MCF 10A (cell line): ENCODE data around the gene PSMD13. TPM values are rescaled to one million over a fixed set of nuclear protein-coding genes. Genes with fewer than 3 reads are reported as not detected.

Experiments
- BruUV-seq: library from RNA; stranded (reverse); fragments of 400-500 nt; replicated peaks from 2 replicates; lab custom pipeline; 2021; lab: Mats Ljungman, UMichigan
- CTCF ChIA-PET: fragments of 300-600 bp; sonication (Branson Sonifier 250); formaldehyde crosslinking; extraction: SDS; loops from one replicate; lab custom pipeline; 2021; ENCODE audit warnings: antibody characterized with exemption, inconsistent platforms; lab: Yijun Ruan, JAX
- POLR2A ChIA-PET: fragments of 300-600, 350-650 bp; sonication (Branson Sonifier 250); formaldehyde crosslinking; extraction: SDS; loops from one replicate; lab custom pipeline; 2020; ENCODE audit warnings: antibody characterized with exemption, inconsistent platforms; lab: Yijun Ruan, JAX
- DNase-seq: peaks from one replicate; pipeline ENCODE4 v3.0.0-alpha.2; 2018; ENCODE audit not compliant: unreplicated experiment
- H3K27ac Mint-ChIP-seq: one replicate; pipeline ENCODE4 v1.8.0; 2022; ENCODE audit warnings: mild to moderate bottlenecking, low read depth, mixed read lengths; ENCODE audit not compliant: unreplicated experiment
- H3K27me3 Mint-ChIP-seq: one replicate; pipeline ENCODE4 v1.8.0; 2022; ENCODE audit warnings: mixed read lengths; ENCODE audit not compliant: insufficient read depth, unreplicated experiment
- H3K36me3 Mint-ChIP-seq: one replicate; pipeline ENCODE4 v1.8.0; 2022; ENCODE audit warnings: mild to moderate bottlenecking, moderate library complexity, mixed read lengths; ENCODE audit not compliant: insufficient read depth, unreplicated experiment
- H3K4me1 Mint-ChIP-seq: one replicate; pipeline ENCODE4 v1.8.0; 2022; ENCODE audit warnings: mixed read lengths; ENCODE audit not compliant: insufficient read depth, unreplicated experiment
- H3K4me3 Mint-ChIP-seq: one replicate; pipeline ENCODE4 v1.8.0; 2022; ENCODE audit warnings: mild to moderate bottlenecking, moderate library complexity, mixed read lengths; ENCODE audit not compliant: unreplicated experiment
- H3K9me3 Mint-ChIP-seq: one replicate; pipeline ENCODE4 v1.8.0; 2022; ENCODE audit warnings: mixed read lengths; ENCODE audit not compliant: unreplicated experiment
- CTCF ChIP-seq: fragments of 200-600 bp; IDR thresholded peaks from one replicate; pipeline ENCODE4 v1.8.0; 2022; ENCODE audit warnings: antibody characterized with exemption, mild to moderate bottlenecking; ENCODE audit not compliant: unreplicated experiment
- intact Hi-C: fragments of 100-400 bp; cut with micrococcal nuclease; formaldehyde crosslinking; loops from 2 replicates; pipeline ENCODE4 v1.14.1; 2022
- total RNA-seq: library from RNA; stranded (reverse); gene quantifications from 2 replicates; pipeline ENCODE4 v1.2.3, GENCODE V29; 2022

PSMD13 gene
- total RNA-seq, 1 experiment from 2014 or later, result 103 TPM

GRCh38 chr11:255816-256215 lies 19.0 kb downstream of the PSMD13 start:
- H3K9me3 Mint-ChIP-seq, result peaks cover 3% of the 10 kb centered on the region
- H3K27ac Mint-ChIP-seq, result no peak overlapping the region
- DNase-seq, result no peak
- ChIA-PET POLR2A (no interaction called here), CTCF (interaction anchor here (0.6 kb wide), 1 partner anchor 52 kb away, joined by 3 read pairs; the partner anchor contains the start of gene IFITM2)
- no peaks in the 10 kb centered on the region for H3K4me1 Mint-ChIP-seq
- no TSS peak for BruUV-seq
- H3K4me3 Mint-ChIP-seq, result no peak overlapping the region
- TF ChIP-seq CTCF, result no peak
- peaks cover 11% of the 10 kb centered on the region for H3K27me3 Mint-ChIP-seq
- peaks cover 33% of the 10 kb centered on the region for H3K36me3 Mint-ChIP-seq
- intact Hi-C loops, result no loop called here

- peaks cover 8% of the 10 kb centered on the region for H3K9me3 Mint-ChIP-seq
- no peak for TF ChIP-seq CTCF
- H3K4me1 Mint-ChIP-seq, result no peaks in the 10 kb centered on the region
- H3K27me3 Mint-ChIP-seq, result peaks cover 11% of the 10 kb centered on the region
- peaks cover 19% of the 10 kb centered on the region for H3K36me3 Mint-ChIP-seq
- no peak overlapping the region for H3K27ac Mint-ChIP-seq
- BruUV-seq, result no TSS peak
- intact Hi-C loops, result no loop called here
- no peak overlapping the region for H3K4me3 Mint-ChIP-seq
- no peak for DNase-seq
- ChIA-PET CTCF (no interaction called here), POLR2A (interaction anchor here (0.7 to 0.8 kb wide), 2 partner anchors 21 to 60 kb away, joined by 3 read pairs; partner anchors contain the start of gene SIRT3)
Observed at GRCh38 chr11:256952-257737, 20.4 kb downstream of the PSMD13 start.

GRCh38 chr11:257766-258493 lies 21.2 kb downstream of the PSMD13 start:
- no TSS peak for BruUV-seq
- Mint-ChIP-seq H3K4me3 (no peak overlapping the region), H3K27ac (no peak overlapping the region), H3K36me3 (peaks cover 12% of the 10 kb centered on the region), H3K9me3 (peaks cover 8% of the 10 kb centered on the region), H3K4me1 (no peaks in the 10 kb centered on the region), H3K27me3 (peaks cover 11% of the 10 kb centered on the region)
- CTCF ChIA-PET, result interaction anchor here (1.4 to 4.0 kb wide), 3 partner anchors 7 to 107 kb away, joined by 4 to 24 read pairs (median 4); no protein-coding TSS in a partner anchor
- no peak for DNase-seq
- intact Hi-C loops, result no loop called here
- TF ChIP-seq CTCF, result peak; percentile 19
- POLR2A ChIA-PET, result interaction anchor here (0.7 to 1.0 kb wide), 5 partner anchors 14 to 505 kb away, joined by 3 to 5 read pairs (median 3); partner anchors contain the start of gene SIRT3

GRCh38 chr11:259413-259812 lies 22.6 kb downstream of the PSMD13 start:
- Mint-ChIP-seq H3K27ac (no peak overlapping the region), H3K4me1 (no peaks in the 10 kb centered on the region), H3K4me3 (no peak overlapping the region), H3K9me3 (peaks cover 8% of the 10 kb centered on the region), H3K27me3 (peaks cover 11% of the 10 kb centered on the region), H3K36me3 (no peaks in the 10 kb centered on the region)
- CTCF ChIA-PET, result interaction anchor here (4.0 kb wide), 1 partner anchor 9 kb away, joined by 24 read pairs; no protein-coding TSS in a partner anchor
- intact Hi-C loops, result no loop called here
- DNase-seq, result no peak
- POLR2A ChIA-PET, result interaction anchor here (0.6 to 0.9 kb wide), 2 partner anchors 8 to 25 kb away, joined by 3 read pairs; no protein-coding TSS in a partner anchor
- BruUV-seq, result no TSS peak
- TF ChIP-seq CTCF, result no peak
